GM23248 (cell line): Measurements from ENCODE around the gene OLA1. TPM values are rescaled to one million over a fixed set of nuclear protein-coding genes. Genes with fewer than 3 reads are reported as not detected.
A peak's percentile ranks its signal among the peaks of the same experiment; 100 is the strongest.

Source experiments
- DNase-seq: peaks from one replicate; pipeline ENCODE4 v3.0.0-alpha.2; 2015
- H2AFZ ChIP-seq: fragments of 200-600 bp; sonication (generic); 2 replicates; pipeline ENCODE4 v1.6.1; 2016; ENCODE audit warnings: antibody characterized with exemption
- H3F3A ChIP-seq: fragments of 200-600 bp; sonication (generic); 2 replicates; pipeline ENCODE4 v1.6.1; 2016; ENCODE audit warnings: mild to moderate bottlenecking, antibody characterized with exemption, mixed run types; ENCODE audit not compliant: insufficient read depth
- H3K27ac ChIP-seq: fragments of 200-600 bp; sonication (generic); 2 replicates; pipeline ENCODE4 v1.5.1; 2016; ENCODE audit warnings: mild to moderate bottlenecking
- H3K27me3 ChIP-seq: fragments of 200-600 bp; sonication (generic); replicated peaks from 2 replicates; pipeline ENCODE4 v1.6.1; 2016; ENCODE audit warnings: mild to moderate bottlenecking; ENCODE audit not compliant: insufficient read depth
- H3K36me3 ChIP-seq: fragments of 200-600 bp; sonication (generic); 2 replicates; pipeline ENCODE4 v1.6.1; 2016; ENCODE audit warnings: low read depth, mild to moderate bottlenecking
- H3K4me1 ChIP-seq: fragments of 200-600 bp; sonication (generic); 2 replicates; pipeline ENCODE4 v1.6.1; 2016; ENCODE audit warnings: mild to moderate bottlenecking; ENCODE audit not compliant: insufficient read depth
- H3K4me2 ChIP-seq: fragments of 200-600 bp; sonication (generic); one replicate; pipeline ENCODE4 v1.6.1; 2016; ENCODE audit warnings: mild to moderate bottlenecking; ENCODE audit not compliant: unreplicated experiment
- H3K4me3 ChIP-seq: fragments of 200-600 bp; sonication (generic); 2 replicates; pipeline ENCODE4 v1.5.1; 2016; ENCODE audit warnings: mild to moderate bottlenecking
- H3K79me2 ChIP-seq: fragments of 200-600 bp; sonication (generic); 2 replicates; pipeline ENCODE4 v1.6.1; 2016; ENCODE audit warnings: mild to moderate bottlenecking; ENCODE audit not compliant: insufficient read depth
- H3K9ac ChIP-seq: fragments of 200-600 bp; sonication (generic); 2 replicates; pipeline ENCODE4 v1.6.1; 2016; ENCODE audit warnings: mild to moderate bottlenecking
- H3K9me2 ChIP-seq: fragments of 200-600 bp; sonication (generic); 2 replicates; pipeline ENCODE4 v1.6.1; 2016; ENCODE audit warnings: mixed run types, mild to moderate bottlenecking, moderate library complexity; ENCODE audit not compliant: insufficient read depth
- H3K9me3 ChIP-seq: fragments of 200-600 bp; sonication (generic); one replicate; pipeline ENCODE4 v1.6.1; 2017; ENCODE audit warnings: low read depth
- H4K20me1 ChIP-seq: fragments of 200-600 bp; sonication (generic); 2 replicates; pipeline ENCODE4 v1.6.0; 2016; ENCODE audit not compliant: insufficient read depth
- EZH2 ChIP-seq: fragments of 200-600 bp; sonication (generic); IDR thresholded peaks from 2 replicates; pipeline ENCODE4 v1.6.1; 2018; ENCODE audit warnings: antibody characterized with exemption, mild to moderate bottlenecking; ENCODE audit not compliant: insufficient read depth, poor library complexity, severe bottlenecking
- EZH2phosphoT487 ChIP-seq: fragments of 200-600 bp; sonication (generic); IDR thresholded peaks from 2 replicates; pipeline ENCODE4 v1.6.1; 2018; ENCODE audit warnings: antibody characterized with exemption, moderate library complexity, mild to moderate bottlenecking, low read depth; ENCODE audit not compliant: insufficient read depth
- WGBS, 2 experiments: methylation state at CpG; one replicate each; pipeline ENCODE4 v1.1.6; 2015 to 2017; ENCODE audit warnings: low lambda C conversion rate in 2 of 2, low coverage in 1 of 2; ENCODE audit errors: missing lambda C conversion rate in 2 of 2; 5-methylcytosine and 5-hydroxymethylcytosine counted together
- in situ Hi-C: fragments of 300-500 bp; cut with MboI; formaldehyde crosslinking; loops from 2 replicates; pipeline ENCODE4 v1.15.0; 2020
- polyA plus RNA-seq: library from polyadenylated mRNA; unstranded; fragments of >200 nt; fragmentation: Nextera tagmentation; extraction: Ambion mirVana; gene quantifications from 2 replicates; pipeline ENCODE4 v1.2.1, GENCODE V29; 2016
- total RNA-seq: library from RNA; depleted of rRNA; stranded (reverse); fragments of >200 nt; shearing (Covaris generic); gene quantifications from 2 replicates; pipeline ENCODE4 v1.2.3, GENCODE V29; 2014

OLA1 gene
- total and polyA plus RNA-seq, 2 experiments from 2014 or later, result 64.3 to 114 TPM

GRCh38 chr2:174035117-174035635 lies 213.2 kb downstream of the OLA1 start:
- Histone ChIP-seq H3K4me3 (peak overlapping the region; percentile 74), H3F3A (peaks cover 28% of the 10 kb centered on the region), H3K27me3 (no peaks in the 10 kb centered on the region), H3K79me2 (no peaks in the 10 kb centered on the region), H4K20me1 (no peaks in the 10 kb centered on the region), H3K27ac (peak overlapping the region; percentile 95), H3K4me1 (peaks cover 29% of the 10 kb centered on the region), H3K9me2 (no peaks in the 10 kb centered on the region), H3K9me3 (no peaks in the 10 kb centered on the region), H2AFZ (peak overlapping the region; percentile 94; the same call in 1 of the 2 replicates), H3K9ac (peak overlapping the region; percentile 86), H3K4me2 (peak overlapping the region; percentile 85), H3K36me3 (no peaks in the 10 kb centered on the region)
- 36 to 43% methylated on average over 3 of the region's 3 CpGs for WGBS, 2 experiments
- TF ChIP-seq EZH2 (no peak), EZH2phosphoT487 (no peak)
- peak; percentile 46 for DNase-seq
- in situ Hi-C loops, result no loop called here

- Histone ChIP-seq H3F3A (peaks cover 28% of the 10 kb centered on the region), H4K20me1 (no peaks in the 10 kb centered on the region), H3K9me3 (no peaks in the 10 kb centered on the region), H3K79me2 (no peaks in the 10 kb centered on the region), H3K4me3 (no peak overlapping the region), H3K4me1 (peaks cover 25% of the 10 kb centered on the region), H3K36me3 (no peaks in the 10 kb centered on the region), H3K4me2 (no peak overlapping the region), H3K27ac (no peak overlapping the region), H3K9me2 (no peaks in the 10 kb centered on the region), H3K27me3 (no peaks in the 10 kb centered on the region), H3K9ac (no peak overlapping the region), H2AFZ (no peak overlapping the region)
- DNase-seq, result no peak
- no peak for TF ChIP-seq EZH2
- TF ChIP-seq EZH2phosphoT487, result no peak
- in situ Hi-C loops, result no loop called here
- 94 to 98% methylated on average over 2 of the region's 2 CpGs for whole genome bisulfite sequencing, 2 experiments
Measured at GRCh38 chr2:174033163-174033550, 215.2 kb downstream of the OLA1 start.

- no peak overlapping the region for H2AFZ ChIP-seq
- no peak overlapping the region for H3K27ac ChIP-seq
- no peaks in the 10 kb centered on the region for H3K9me2 ChIP-seq
- no peaks in the 10 kb centered on the region for H3K36me3 ChIP-seq
- H3K79me2 ChIP-seq, result no peaks in the 10 kb centered on the region
- no peaks in the 10 kb centered on the region for H3K9me3 ChIP-seq
- H3K4me3 ChIP-seq, result no peak overlapping the region
- H3K4me2 ChIP-seq, result no peak overlapping the region
- no peak overlapping the region for H3K9ac ChIP-seq
- H3K4me1 ChIP-seq, result peaks cover 17% of the 10 kb centered on the region
- in situ Hi-C loops, result no loop called here
- DNase-seq, result peak; percentile 9
- 66 to 68% methylated on average over 3 of the region's 3 CpGs for WGBS, 2 experiments
- no peaks in the 10 kb centered on the region for H3K27me3 ChIP-seq
- TF ChIP-seq EZH2phosphoT487 (no peak), EZH2 (no peak)
- H4K20me1 ChIP-seq, result no peaks in the 10 kb centered on the region
- H3F3A ChIP-seq, result peaks cover 20% of the 10 kb centered on the region
Measured at GRCh38 chr2:174031226-174031625, 217.1 kb downstream of the OLA1 start.

- peaks cover 22% of the 10 kb centered on the region for H3K4me1 ChIP-seq
Measured at GRCh38 chr2:174028935-174029334, 219.4 kb downstream of the OLA1 start.

More at GRCh38 chr2:174028935-174029334, 219.4 kb downstream of the OLA1 start:
- no peak overlapping the region for H3K4me2 ChIP-seq
- no peak overlapping the region for H3K27ac ChIP-seq
- no peak overlapping the region for H2AFZ ChIP-seq
- WGBS, 2 experiments, result 58 to 65% methylated on average over 5 of the region's 5 CpGs
- no peaks in the 10 kb centered on the region for H3K9me2 ChIP-seq
- no peaks in the 10 kb centered on the region for H3K27me3 ChIP-seq
- peaks cover 20% of the 10 kb centered on the region for H3F3A ChIP-seq
- H3K79me2 ChIP-seq, result no peaks in the 10 kb centered on the region
- in situ Hi-C loops, result no loop called here
- H3K4me3 ChIP-seq, result no peak overlapping the region
- H3K9ac ChIP-seq, result no peak overlapping the region
- TF ChIP-seq EZH2, result no peak
- TF ChIP-seq EZH2phosphoT487, result no peak
- no peaks in the 10 kb centered on the region for H3K36me3 ChIP-seq
- H4K20me1 ChIP-seq, result no peaks in the 10 kb centered on the region
- no peak for DNase-seq
- H3K9me3 ChIP-seq, result no peaks in the 10 kb centered on the region
